ENCODE results near the gene PTGS2.

Gene PTGS2

DNA sequence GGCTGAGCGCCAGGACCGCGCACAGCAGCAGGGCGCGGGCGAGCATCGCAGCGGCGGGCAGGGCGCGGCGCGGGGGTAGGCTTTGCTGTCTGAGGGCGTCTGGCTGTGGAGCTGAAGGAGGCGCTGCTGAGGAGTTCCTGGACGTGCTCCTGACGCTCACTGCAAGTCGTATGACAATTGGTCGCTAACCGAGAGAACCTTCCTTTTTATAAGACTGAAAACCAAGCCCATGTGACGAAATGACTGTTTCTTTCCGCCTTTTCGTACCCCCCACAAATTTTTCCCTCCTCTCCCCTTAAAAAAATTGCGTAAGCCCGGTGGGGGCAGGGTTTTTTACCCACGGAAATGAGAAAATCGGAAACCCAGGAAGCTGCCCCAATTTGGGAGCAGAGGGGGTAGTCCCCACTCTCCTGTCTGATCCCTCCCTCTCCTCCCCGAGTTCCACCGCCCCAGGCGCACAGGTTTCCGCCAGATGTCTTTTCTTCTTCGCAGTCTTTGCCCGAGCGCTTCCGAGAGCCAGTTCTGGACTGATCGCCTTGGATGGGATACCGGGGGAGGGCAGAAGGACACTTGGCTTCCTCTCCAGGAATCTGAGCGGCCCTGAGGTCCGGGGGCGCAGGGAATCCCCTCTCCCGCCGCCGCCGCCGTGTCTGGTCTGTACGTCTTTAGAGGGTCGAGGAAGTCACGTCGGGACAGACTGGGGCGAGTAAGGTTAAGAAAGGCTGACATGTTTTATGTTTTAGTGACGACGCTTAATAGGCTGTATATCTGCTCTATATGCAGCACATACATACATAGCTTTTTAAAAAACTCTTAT is at the start of gene PTGS2:
Gene PTGS2, minus strand, starts transcription at position 179 of the 817 bp plus-strand sequence. Its CDS starts 133 bp downstream, at position 46.
- TF ChIP-seq YY1 (IDR thresholded peaks at IDR 0.05; ENCODE audit: insufficient read depth, insufficient read length) (no peak), ZNF274 (IDR thresholded peaks at IDR 0.05; ENCODE audit: low read depth, low read length) (no peak), SUZ12 (IDR thresholded peaks at IDR 0.05; ENCODE audit: extremely low read depth, insufficient read depth, insufficient read length) (peak; percentile 75)
- peak; percentile 90 for DNase-seq (ENCODE audit: low read depth, low spot score)
- no peaks in the 10 kb centered on the region for H3K36me3 ChIP-seq (ENCODE audit: insufficient read depth, insufficient read length, low read length)
- H3K4me1 ChIP-seq (ENCODE audit: insufficient read depth, insufficient read length): no peaks in the 10 kb centered on the region
- no peaks in the 10 kb centered on the region for H3K9me3 ChIP-seq (ENCODE audit: insufficient read depth, low read length)
- peak within 1 kb of the TSS; percentile 66 for H3K4me3 ChIP-seq (ENCODE audit: insufficient read length, low read depth)
- H3K9ac ChIP-seq (ENCODE audit: insufficient read length, low read depth): peak within 1 kb of the TSS; percentile 82
- H3K27me3 ChIP-seq (ENCODE audit: insufficient read depth, insufficient read length): peaks cover 21% of the 10 kb centered on the region

GRCh38 chr1:186722711-186723309 is 42.6 kb upstream of the PTGS2 start:
- TF ChIP-seq SUZ12 (IDR thresholded peaks at IDR 0.05; ENCODE audit: extremely low read depth, insufficient read depth, insufficient read length) (no peak), ZNF274 (IDR thresholded peaks at IDR 0.05; ENCODE audit: low read depth, low read length) (no peak), YY1 (IDR thresholded peaks at IDR 0.05; ENCODE audit: insufficient read depth, insufficient read length) (no peak)
- DNase-seq (ENCODE audit: low read depth, low spot score): peak; percentile 69
- H3K9me3 ChIP-seq (ENCODE audit: insufficient read depth, low read length): no peaks in the 10 kb centered on the region

DNA sequence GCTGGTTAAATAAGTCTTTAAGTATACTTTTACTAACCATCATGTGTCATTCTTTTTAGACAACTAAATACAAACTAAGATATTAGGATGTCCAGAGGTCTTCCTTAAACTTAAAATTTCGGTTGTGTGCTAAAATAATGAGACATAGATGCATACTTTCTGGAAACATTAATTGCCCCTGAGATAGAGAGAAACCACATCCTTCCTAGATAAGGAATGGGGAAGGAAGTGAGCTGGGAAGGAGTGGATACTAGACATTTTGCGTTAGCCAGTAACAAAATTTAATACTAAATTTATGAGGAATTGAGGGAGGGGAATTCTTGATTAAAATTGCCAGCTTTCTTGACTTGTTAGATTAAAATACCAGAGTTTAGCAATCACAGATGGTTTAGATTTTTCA is 37.1 kb upstream of the PTGS2 start:
- TF ChIP-seq SUZ12 (IDR thresholded peaks at IDR 0.05; ENCODE audit: extremely low read depth, insufficient read depth, insufficient read length) (no peak), ZNF274 (IDR thresholded peaks at IDR 0.05; ENCODE audit: low read depth, low read length) (no peak), YY1 (IDR thresholded peaks at IDR 0.05; ENCODE audit: insufficient read depth, insufficient read length) (no peak)
- no peaks in the 10 kb centered on the region for H3K27me3 ChIP-seq (ENCODE audit: insufficient read depth, insufficient read length)
- no peak overlapping the region for H3K9ac ChIP-seq (ENCODE audit: insufficient read length, low read depth)
- no peak overlapping the region for H3K4me3 ChIP-seq (ENCODE audit: insufficient read length, low read depth)
- no peaks in the 10 kb centered on the region for H3K36me3 ChIP-seq (ENCODE audit: insufficient read depth, insufficient read length, low read length)
- no peak for DNase-seq (ENCODE audit: low read depth, low spot score)
- H3K9me3 ChIP-seq (ENCODE audit: insufficient read depth, low read length): no peaks in the 10 kb centered on the region
- H3K4me1 ChIP-seq (ENCODE audit: insufficient read depth, insufficient read length): no peaks in the 10 kb centered on the region

More at GRCh38 chr1:186722711-186723309, 42.6 kb upstream of the PTGS2 start:
- Histone ChIP-seq H3K4me1 (ENCODE audit: insufficient read depth, insufficient read length) (no peaks in the 10 kb centered on the region), H3K27me3 (ENCODE audit: insufficient read depth, insufficient read length) (no peaks in the 10 kb centered on the region), H3K9ac (ENCODE audit: insufficient read length, low read depth) (no peak overlapping the region), H3K4me3 (ENCODE audit: insufficient read length, low read depth) (no peak overlapping the region), H3K36me3 (ENCODE audit: insufficient read depth, insufficient read length, low read length) (no peaks in the 10 kb centered on the region)

DNA sequence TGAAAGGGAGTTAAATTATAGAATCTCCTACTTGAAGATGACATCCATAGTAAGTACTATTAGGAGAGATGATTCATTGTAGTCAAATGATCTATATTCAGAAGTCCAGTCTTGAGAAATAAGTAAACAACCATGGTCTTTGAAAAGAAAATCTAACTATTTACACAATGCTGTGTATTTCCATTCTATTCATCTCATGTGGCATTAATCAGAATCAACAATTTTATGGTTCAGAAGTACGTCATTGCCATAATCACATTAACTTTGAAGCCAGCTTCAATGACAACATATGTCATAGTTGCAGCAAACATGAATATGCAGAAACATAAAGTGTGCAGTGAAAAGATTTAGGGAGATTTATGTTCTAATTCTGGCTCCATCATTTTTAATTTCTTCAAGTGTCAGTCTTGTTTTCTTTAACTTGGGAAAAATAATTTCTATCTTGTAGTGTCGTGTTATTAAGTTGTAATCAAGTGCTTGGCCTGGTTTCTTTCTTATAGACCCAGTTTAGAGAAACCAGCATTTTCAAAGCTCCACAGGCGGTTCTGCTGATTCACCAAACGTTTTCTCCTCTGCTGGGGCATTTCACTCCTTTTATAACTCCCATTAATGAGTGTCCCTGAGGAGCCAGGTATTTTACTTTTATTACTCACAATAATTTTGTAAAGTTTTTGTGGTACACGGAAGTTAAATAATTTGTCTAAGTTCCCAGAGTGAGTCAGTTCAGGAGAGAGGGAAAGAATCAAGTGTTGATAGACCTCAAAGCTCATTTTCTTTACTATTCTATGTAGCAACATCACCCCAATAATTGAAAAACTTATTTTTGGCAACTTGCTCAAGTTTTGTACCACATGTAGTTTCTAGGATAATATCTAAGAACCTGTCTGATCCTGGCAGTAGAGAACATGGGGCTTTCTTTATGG is 35.9 kb upstream of the PTGS2 start:
- DNase-seq (ENCODE audit: low read depth, low spot score): no peak
- no peaks in the 10 kb centered on the region for H3K27me3 ChIP-seq (ENCODE audit: insufficient read depth, insufficient read length)
- H3K4me1 ChIP-seq (ENCODE audit: insufficient read depth, insufficient read length): no peaks in the 10 kb centered on the region
- no peak overlapping the region for H3K4me3 ChIP-seq (ENCODE audit: insufficient read length, low read depth)
- no peaks in the 10 kb centered on the region for H3K9me3 ChIP-seq (ENCODE audit: insufficient read depth, low read length)
- no peak overlapping the region for H3K9ac ChIP-seq (ENCODE audit: insufficient read length, low read depth)
- TF ChIP-seq SUZ12 (IDR thresholded peaks at IDR 0.05; ENCODE audit: extremely low read depth, insufficient read depth, insufficient read length) (no peak), ZNF274 (IDR thresholded peaks at IDR 0.05; ENCODE audit: low read depth, low read length) (no peak), YY1 (IDR thresholded peaks at IDR 0.05; ENCODE audit: insufficient read depth, insufficient read length) (no peak)
- H3K36me3 ChIP-seq (ENCODE audit: insufficient read depth, insufficient read length, low read length): no peaks in the 10 kb centered on the region

- DNase-seq (ENCODE audit: low read depth, low spot score): no peak
- no peak overlapping the region for H3K4me3 ChIP-seq (ENCODE audit: insufficient read length, low read depth)
- TF ChIP-seq YY1 (IDR thresholded peaks at IDR 0.05; ENCODE audit: insufficient read depth, insufficient read length) (no peak), ZNF274 (IDR thresholded peaks at IDR 0.05; ENCODE audit: low read depth, low read length) (no peak)
- no peaks in the 10 kb centered on the region for H3K36me3 ChIP-seq (ENCODE audit: insufficient read depth, insufficient read length, low read length)
- H3K4me1 ChIP-seq (ENCODE audit: insufficient read depth, insufficient read length): no peaks in the 10 kb centered on the region
- no peaks in the 10 kb centered on the region for H3K27me3 ChIP-seq (ENCODE audit: insufficient read depth, insufficient read length)
- no peaks in the 10 kb centered on the region for H3K9me3 ChIP-seq (ENCODE audit: insufficient read depth, low read length)
- no peak overlapping the region for H3K9ac ChIP-seq (ENCODE audit: insufficient read length, low read depth)
Observed at GRCh38 chr1:186710696-186711095, 30.5 kb upstream of the PTGS2 start.

DNA sequence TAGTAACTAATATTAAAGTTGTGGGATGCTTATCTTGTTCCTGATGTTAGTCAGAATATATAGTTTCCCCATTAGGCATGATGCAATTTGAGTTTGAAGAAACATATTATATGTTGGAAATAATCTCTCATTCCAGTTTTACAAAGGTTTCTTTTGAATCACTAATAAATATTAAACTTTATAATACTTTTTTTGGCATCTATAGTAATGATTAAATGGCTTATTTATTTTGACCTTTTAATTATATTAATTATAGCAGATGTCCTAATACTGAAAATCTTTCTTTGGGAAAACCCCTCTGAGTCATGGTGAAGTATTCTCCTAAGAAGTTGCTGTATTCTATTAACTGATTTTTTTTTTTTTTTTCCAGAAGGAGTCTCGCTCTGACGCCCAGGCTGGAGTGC is 28.5 kb upstream of the PTGS2 start:
- H3K9me3 ChIP-seq (ENCODE audit: insufficient read depth, low read length): no peaks in the 10 kb centered on the region
- DNase-seq (ENCODE audit: low read depth, low spot score): no peak
- no peak overlapping the region for H3K4me3 ChIP-seq (ENCODE audit: insufficient read length, low read depth)
- no peak overlapping the region for H3K9ac ChIP-seq (ENCODE audit: insufficient read length, low read depth)
- TF ChIP-seq SUZ12 (IDR thresholded peaks at IDR 0.05; ENCODE audit: extremely low read depth, insufficient read depth, insufficient read length) (no peak), ZNF274 (IDR thresholded peaks at IDR 0.05; ENCODE audit: low read depth, low read length) (no peak), YY1 (IDR thresholded peaks at IDR 0.05; ENCODE audit: insufficient read depth, insufficient read length) (no peak)
- H3K36me3 ChIP-seq (ENCODE audit: insufficient read depth, insufficient read length, low read length): no peaks in the 10 kb centered on the region
- no peaks in the 10 kb centered on the region for H3K4me1 ChIP-seq (ENCODE audit: insufficient read depth, insufficient read length)
- H3K27me3 ChIP-seq (ENCODE audit: insufficient read depth, insufficient read length): no peaks in the 10 kb centered on the region

All from NT2/D1 (cell line).